ENCODE data around the gene LARP1.
"Not testable (repeated sequence)": the region's sequence is repeated elsewhere in the genome, so short reads cannot be mapped to it uniquely, and the experiment has no call there.

LARP1 gene

DNA sequence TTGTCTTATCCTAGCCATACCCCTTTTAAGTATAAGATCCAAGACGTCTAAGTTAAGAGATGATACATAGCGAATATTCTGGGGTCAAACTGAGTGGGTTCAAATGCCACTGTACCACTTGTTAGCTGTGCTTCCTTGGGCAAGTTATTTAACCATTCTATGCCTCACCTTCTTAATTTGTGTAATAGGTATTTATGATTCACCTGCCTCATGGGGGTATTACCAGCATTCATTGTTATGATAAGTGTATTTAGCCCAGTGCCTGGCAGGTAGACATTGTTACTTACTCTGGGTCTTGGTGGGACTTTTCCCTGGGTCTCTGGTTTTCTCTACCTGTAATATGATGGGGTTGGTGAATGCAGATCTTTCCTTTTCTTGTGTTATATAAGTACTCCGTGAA is 3.8 kb downstream of the LARP1 start:
- no peak overlapping the region for H3K27ac ChIP-seq (ENCODE audit: low read depth, low read length)
- no peak overlapping the region for H2BK5ac ChIP-seq (ENCODE audit: low read depth, low read length, poor library complexity)

DNA sequence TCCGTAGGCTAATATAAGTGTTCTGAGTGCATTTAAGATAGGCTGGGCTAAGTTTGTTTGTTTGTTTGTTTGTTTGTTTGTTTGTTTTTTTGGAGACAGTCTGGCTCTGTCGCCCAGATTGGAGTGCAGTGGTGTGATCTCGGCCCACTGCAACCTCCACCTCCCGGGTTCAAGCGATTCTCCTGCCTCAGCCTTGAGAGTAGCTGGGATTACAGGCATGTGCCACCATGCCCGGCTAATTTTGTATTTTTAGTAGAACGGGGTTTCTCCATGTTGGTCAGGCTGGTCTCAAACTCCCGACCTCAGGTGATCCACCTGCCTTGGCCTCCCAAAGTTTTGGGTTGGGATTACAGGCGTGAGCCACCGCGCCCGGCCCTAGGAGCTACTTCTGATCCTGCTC is 4.7 kb downstream of the LARP1 start:
- not testable (repeated sequence) for H2BK5ac ChIP-seq (ENCODE audit: low read depth, low read length, poor library complexity); H3K14ac ChIP-seq (ENCODE audit: low read length)
- peak overlapping the region; percentile 89 for H3K4ac ChIP-seq (ENCODE audit: low read depth, low read length)

More for the DNA sequence above, 3.8 kb downstream of the LARP1 start:
- no peak overlapping the region for H3K9ac ChIP-seq (ENCODE audit: low read length)
- no peak overlapping the region for H3K4me2 ChIP-seq (ENCODE audit: low read length)
- peaks cover 23% of the 10 kb centered on the region for H3K79me1 ChIP-seq (ENCODE audit: low read length)
- no peak overlapping the region for H3K14ac ChIP-seq (ENCODE audit: low read length)
- WGBS (ENCODE audit: extremely low coverage, insufficient coverage, insufficient read length): no CpG with 5 or more reads among the region's 3 CpGs
- no peaks in the 10 kb centered on the region for H3K27me3 ChIP-seq (ENCODE audit: insufficient read depth, low read length)
- DNase-seq: peak in 1 of 2 donors; percentile 50
- no peak overlapping the region for H4K91ac ChIP-seq (ENCODE audit: low read depth, low read length)
- peaks cover 45% of the 10 kb centered on the region for H3K79me2 ChIP-seq (ENCODE audit: control insufficient read depth, insufficient read depth, low read length, poor library complexity)
- no peaks in the 10 kb centered on the region for H3K9me3 ChIP-seq (ENCODE audit: insufficient read depth, low read depth, low read length)
- no peak overlapping the region for H2BK12ac ChIP-seq (ENCODE audit: low read length)
- no peak overlapping the region for H4K8ac ChIP-seq (ENCODE audit: low read depth, low read length)
- peaks cover 0 to 21% of the 10 kb centered on the region in 2 experiments for H3K4me1 ChIP-seq (ENCODE audit: control insufficient read depth in 1 of 2, insufficient read depth in 2 of 2, low read length in 2 of 2)
- peak overlapping the region; percentile 84 for H3K4ac ChIP-seq (ENCODE audit: low read depth, low read length)
- H3K4me3 ChIP-seq (ENCODE audit: low read depth, low read length): no peak overlapping the region
- no peak overlapping the region for H2AFZ ChIP-seq (ENCODE audit: insufficient read depth, low read length, poor library complexity)
- no peaks in the 10 kb centered on the region for H3K36me3 ChIP-seq (ENCODE audit: control insufficient read depth in 1 of 2, insufficient read depth in 2 of 2, low read length in 2 of 2)
- H2AK5ac ChIP-seq (ENCODE audit: low read length): no peak overlapping the region
- no peak overlapping the region for H2BK120ac ChIP-seq (ENCODE audit: insufficient read depth, low read length, poor library complexity)
- no peak overlapping the region for H3K18ac ChIP-seq (ENCODE audit: low read length)
- H3K23ac ChIP-seq (ENCODE audit: low read length): no peak overlapping the region
- H4K12ac ChIP-seq (ENCODE audit: low read depth, low read length): no peak overlapping the region

DNA sequence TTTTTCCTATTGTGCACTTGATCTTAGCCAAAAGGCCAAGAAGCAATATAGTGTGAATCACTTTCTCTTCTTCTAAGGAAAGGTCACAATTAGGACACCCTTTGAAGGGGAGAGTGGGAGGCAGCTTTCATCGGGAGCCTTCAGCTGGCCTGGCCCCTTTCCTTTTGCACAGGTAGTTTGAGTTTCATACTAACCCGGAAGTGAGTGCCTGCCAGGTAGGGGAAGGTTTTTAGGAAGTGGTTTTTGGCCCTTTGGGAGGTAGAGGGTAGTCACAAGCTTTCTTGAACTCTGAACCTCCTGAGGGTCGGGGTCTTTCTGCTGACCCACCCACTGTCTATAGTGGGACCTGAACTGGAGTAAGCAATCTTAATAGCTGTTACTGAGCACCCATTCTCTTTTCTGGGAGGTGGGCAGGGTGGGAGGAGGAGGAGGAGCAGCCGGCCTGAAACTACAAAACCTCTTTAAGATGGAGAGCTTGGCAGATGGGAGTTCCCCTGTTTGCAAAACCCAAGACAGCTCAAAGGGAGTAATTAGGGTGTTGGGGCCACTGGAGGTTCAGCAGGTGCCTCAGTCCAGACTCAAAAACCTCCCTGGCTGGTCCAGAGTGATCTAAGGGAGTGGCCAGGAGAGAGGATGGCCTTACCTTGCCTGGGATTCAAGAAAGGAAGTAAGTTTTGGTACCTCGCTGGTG is 6.0 kb downstream of the LARP1 start:
- Histone ChIP-seq H3K9me3 (ENCODE audit: insufficient read depth, low read depth, low read length) (no peaks in the 10 kb centered on the region), H3K36me3 (ENCODE audit: control insufficient read depth in 1 of 2, insufficient read depth in 2 of 2, low read length in 2 of 2) (no peaks in the 10 kb centered on the region), H3K9ac (ENCODE audit: low read length) (no peak overlapping the region), H3K23ac (ENCODE audit: low read length) (no peak overlapping the region), H2BK120ac (ENCODE audit: insufficient read depth, low read length, poor library complexity) (no peak overlapping the region), H3K27me3 (ENCODE audit: insufficient read depth, low read length) (no peaks in the 10 kb centered on the region), H3K79me2 (ENCODE audit: control insufficient read depth, insufficient read depth, low read length, poor library complexity) (peaks cover 40% of the 10 kb centered on the region), H3K4ac (ENCODE audit: low read depth, low read length) (peak overlapping the region; percentile 93), H2AK5ac (ENCODE audit: low read length) (no peak overlapping the region), H3K4me1 (ENCODE audit: control insufficient read depth in 1 of 2, insufficient read depth in 2 of 2, low read length in 2 of 2) (peaks cover 0 to 15% of the 10 kb centered on the region in 2 experiments), H2BK12ac (ENCODE audit: low read length) (no peak overlapping the region), H3K18ac (ENCODE audit: low read length) (no peak overlapping the region), H2BK5ac (ENCODE audit: low read depth, low read length, poor library complexity) (no peak overlapping the region), H3K79me1 (ENCODE audit: low read length) (peaks cover 9% of the 10 kb centered on the region), H3K14ac (ENCODE audit: low read length) (no peak overlapping the region), H4K8ac (ENCODE audit: low read depth, low read length) (no peak overlapping the region), H3K27ac (ENCODE audit: low read depth, low read length) (no peak overlapping the region), H2AFZ (ENCODE audit: insufficient read depth, low read length, poor library complexity) (no peak overlapping the region), H3K4me3 (ENCODE audit: low read depth, low read length) (no peak overlapping the region), H3K4me2 (ENCODE audit: low read length) (no peak overlapping the region), H4K12ac (ENCODE audit: low read depth, low read length) (no peak overlapping the region), H4K91ac (ENCODE audit: low read depth, low read length) (no peak overlapping the region)
- no CpG with 5 or more reads among the region's 5 CpGs for WGBS (ENCODE audit: extremely low coverage, insufficient coverage, insufficient read length)
- no peak for DNase-seq

More for the DNA sequence above, 4.7 kb downstream of the LARP1 start:
- H3K4me2 ChIP-seq (ENCODE audit: low read length); H3K36me3 ChIP-seq (ENCODE audit: control insufficient read depth in 1 of 2, insufficient read depth in 2 of 2, low read length in 2 of 2); H4K12ac ChIP-seq (ENCODE audit: low read depth, low read length); H4K8ac ChIP-seq (ENCODE audit: low read depth, low read length); H2AFZ ChIP-seq (ENCODE audit: insufficient read depth, low read length, poor library complexity); H4K91ac ChIP-seq (ENCODE audit: low read depth, low read length); H3K23ac ChIP-seq (ENCODE audit: low read length); H3K27me3 ChIP-seq (ENCODE audit: insufficient read depth, low read length); H3K9ac ChIP-seq (ENCODE audit: low read length); H3K4me3 ChIP-seq (ENCODE audit: low read depth, low read length); H3K18ac ChIP-seq (ENCODE audit: low read length); H3K27ac ChIP-seq (ENCODE audit: low read depth, low read length); H3K9me3 ChIP-seq (ENCODE audit: insufficient read depth, low read depth, low read length); H2AK5ac ChIP-seq (ENCODE audit: low read length); DNase-seq; H2BK120ac ChIP-seq (ENCODE audit: insufficient read depth, low read length, poor library complexity); H2BK12ac ChIP-seq (ENCODE audit: low read length): not testable (repeated sequence)
- H3K4me1 ChIP-seq (ENCODE audit: control insufficient read depth in 1 of 2, insufficient read depth in 2 of 2, low read length in 2 of 2): peaks cover 0 to 15% of the 10 kb centered on the region in 2 experiments
- peaks cover 45% of the 10 kb centered on the region for H3K79me2 ChIP-seq (ENCODE audit: control insufficient read depth, insufficient read depth, low read length, poor library complexity)
- WGBS (ENCODE audit: extremely low coverage, insufficient coverage, insufficient read length): no CpG with 5 or more reads among the region's 12 CpGs
- H3K79me1 ChIP-seq (ENCODE audit: low read length): peaks cover 18% of the 10 kb centered on the region

DNA sequence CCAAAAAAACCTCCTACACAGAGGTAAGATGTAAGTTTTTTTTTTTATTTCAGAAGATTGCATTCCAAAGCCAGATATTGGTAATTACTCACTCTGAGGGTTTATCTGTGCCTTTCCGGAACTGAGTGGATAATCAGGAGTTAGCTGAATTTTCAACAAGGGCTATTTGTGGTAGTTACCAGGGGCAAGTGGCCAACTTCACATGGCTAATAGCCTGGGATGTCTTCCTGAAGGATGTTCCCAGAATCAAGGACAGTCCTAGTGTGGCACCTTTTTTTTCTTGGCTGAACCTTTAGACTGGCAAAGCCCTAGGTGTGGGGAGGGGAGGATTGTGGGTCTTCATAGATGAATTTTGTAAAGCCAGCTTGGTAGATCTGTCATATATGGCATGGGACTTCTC is 7.1 kb downstream of the LARP1 start:
- H3K79me2 ChIP-seq (ENCODE audit: control insufficient read depth, insufficient read depth, low read length, poor library complexity): peaks cover 37% of the 10 kb centered on the region
- H2BK12ac ChIP-seq (ENCODE audit: low read length): no peak overlapping the region

More for the DNA sequence above, 7.1 kb downstream of the LARP1 start:
- Histone ChIP-seq H3K23ac (ENCODE audit: low read length) (no peak overlapping the region), H3K4me2 (ENCODE audit: low read length) (no peak overlapping the region), H4K8ac (ENCODE audit: low read depth, low read length) (no peak overlapping the region), H3K9me3 (ENCODE audit: insufficient read depth, low read depth, low read length) (no peaks in the 10 kb centered on the region), H3K4me1 (ENCODE audit: control insufficient read depth in 1 of 2, insufficient read depth in 2 of 2, low read length in 2 of 2) (peaks cover 5 to 21% of the 10 kb centered on the region in 2 experiments), H2BK120ac (ENCODE audit: insufficient read depth, low read length, poor library complexity) (no peak overlapping the region), H2AK5ac (ENCODE audit: low read length) (no peak overlapping the region), H3K9ac (ENCODE audit: low read length) (no peak overlapping the region), H2BK5ac (ENCODE audit: low read depth, low read length, poor library complexity) (no peak overlapping the region), H3K36me3 (ENCODE audit: control insufficient read depth in 1 of 2, insufficient read depth in 2 of 2, low read length in 2 of 2) (no peaks in the 10 kb centered on the region), H3K79me1 (ENCODE audit: low read length) (peaks cover under 1% of the 10 kb centered on the region), H3K27ac (ENCODE audit: low read depth, low read length) (no peak overlapping the region), H3K27me3 (ENCODE audit: insufficient read depth, low read length) (no peaks in the 10 kb centered on the region), H4K12ac (ENCODE audit: low read depth, low read length) (no peak overlapping the region), H2AFZ (ENCODE audit: insufficient read depth, low read length, poor library complexity) (no peak overlapping the region), H4K91ac (ENCODE audit: low read depth, low read length) (no peak overlapping the region), H3K4me3 (ENCODE audit: low read depth, low read length) (no peak overlapping the region), H3K14ac (ENCODE audit: low read length) (no peak overlapping the region), H3K18ac (ENCODE audit: low read length) (no peak overlapping the region), H3K4ac (ENCODE audit: low read depth, low read length) (peak overlapping the region; percentile 24)
- WGBS (ENCODE audit: extremely low coverage, insufficient coverage, insufficient read length): no CpG with 5 or more reads among the region's 1 CpG
- no peak for DNase-seq
